Kidney (tissue), 14 donors: Measurements from ENCODE around the gene PRKN. TPM values are rescaled to one million over a fixed set of nuclear protein-coding genes. Genes with fewer than 3 reads are reported as not detected.
A peak's percentile ranks its signal among the peaks of the same experiment; 100 is the strongest.

Experiments used
- DNase-seq, 5 donors: peaks; one replicate each; pipeline ENCODE4 v3.0.0-alpha.2; 2013 to 2020
- FAIRE-seq: peaks from 2 replicates; lab custom pipeline; 2012; peaks lifted over from hg19 to GRCh38; lab: Jason Lieb, UNC
- H3K27ac ChIP-seq, 2 donors: one replicate each; pipeline ENCODE4 v1.7.0; 2013; ENCODE audit warnings: low read depth in 2 of 2, low read length in 2 of 2, inconsistent platforms in 1 of 2
- H3K27me3 ChIP-seq: one replicate; pipeline ENCODE4 v1.7.1; 2013; ENCODE audit warnings: low read length, inconsistent platforms; ENCODE audit not compliant: control insufficient read depth, insufficient read depth
- H3K36me3 ChIP-seq, 3 donors: one replicate each; pipeline versions ENCODE4 v1.7.0 to v1.7.1; 2013; ENCODE audit warnings: low read length in 3 of 3, control low read depth in 1 of 3, inconsistent platforms in 1 of 3; ENCODE audit not compliant: insufficient read depth in 3 of 3, control insufficient read depth in 2 of 3
- H3K4me1 ChIP-seq, 3 donors: one replicate each; pipeline versions ENCODE4 v1.7.0 to v1.7.1; 2013; ENCODE audit warnings: low read length in 3 of 3, inconsistent platforms in 1 of 3, low read depth in 1 of 3; ENCODE audit not compliant: control insufficient read depth in 2 of 3, insufficient read depth in 2 of 3
- H3K4me3 ChIP-seq, 3 donors: one replicate each; pipeline versions ENCODE4 v1.7.0 to v1.8.1; 2013; ENCODE audit warnings: low read length in 3 of 3, control low read depth in 1 of 3, inconsistent platforms in 1 of 3
- H3K9ac ChIP-seq, 3 donors: one replicate each; pipeline versions ENCODE4 v1.7.0 to v1.7.1; 2013; ENCODE audit warnings: low read length in 3 of 3, control low read depth in 1 of 3, inconsistent platforms in 1 of 3
- H3K9me3 ChIP-seq, 3 donors: one replicate each; pipeline versions ENCODE4 v1.7.0 to v1.7.1; 2013; ENCODE audit warnings: low read length in 3 of 3, control low read depth in 1 of 3, inconsistent platforms in 1 of 3; ENCODE audit not compliant: control insufficient read depth in 2 of 3, insufficient read depth in 1 of 3
- intact Hi-C: fragments of 100-400 bp; cut with DNase I; formaldehyde crosslinking; loops from one replicate; pipeline ENCODE4 v1.11.1; 2022
- polyA plus RNA-seq: library from polyadenylated mRNA; stranded (reverse); fragments of 350-450 nt; fragmentation: Illumina TruSeq; extraction: RNeasy Lipid Tissue Mini Kit (QIAGEN cat#74804); gene quantifications from one replicate; pipeline ENCODE4 v1.2.3, GENCODE V29; 2014; ENCODE audit warnings: low read depth, low replicate concordance; ENCODE audit not compliant: insufficient read depth
- total RNA-seq: library from RNA; stranded (reverse); fragmentation: NEBNext Ultra II Directional; extraction: Animal tissue kit (Norgen Biotek cat#: 25700); gene quantifications from one replicate; pipeline ENCODE4 v1.2.1, GENCODE V29; 2021
- TF ChIP-seq, protein P1 (sequence below): IDR thresholded peaks from 3 replicates; pipeline ENCODE4 v1.5.1; 2012; ENCODE audit warnings: mild to moderate bottlenecking, moderate library complexity, borderline replicate concordance; ENCODE audit not compliant: insufficient read depth; ENCODE audit errors: extremely low read depth
- donor health status: control.
- donor health status: control.
- donor health status: control.
- donor health status: control.
- donor health status: control.
- donor health status: DM: yes; HTN: yes; CAD: no.
- donor health status: Normal renal cell carcinoma (clear cell type).

Gene PRKN
- total and polyA plus RNA-seq, 2 donors from 2014 or later, result 8.6 to 10.4 TPM

DNA sequence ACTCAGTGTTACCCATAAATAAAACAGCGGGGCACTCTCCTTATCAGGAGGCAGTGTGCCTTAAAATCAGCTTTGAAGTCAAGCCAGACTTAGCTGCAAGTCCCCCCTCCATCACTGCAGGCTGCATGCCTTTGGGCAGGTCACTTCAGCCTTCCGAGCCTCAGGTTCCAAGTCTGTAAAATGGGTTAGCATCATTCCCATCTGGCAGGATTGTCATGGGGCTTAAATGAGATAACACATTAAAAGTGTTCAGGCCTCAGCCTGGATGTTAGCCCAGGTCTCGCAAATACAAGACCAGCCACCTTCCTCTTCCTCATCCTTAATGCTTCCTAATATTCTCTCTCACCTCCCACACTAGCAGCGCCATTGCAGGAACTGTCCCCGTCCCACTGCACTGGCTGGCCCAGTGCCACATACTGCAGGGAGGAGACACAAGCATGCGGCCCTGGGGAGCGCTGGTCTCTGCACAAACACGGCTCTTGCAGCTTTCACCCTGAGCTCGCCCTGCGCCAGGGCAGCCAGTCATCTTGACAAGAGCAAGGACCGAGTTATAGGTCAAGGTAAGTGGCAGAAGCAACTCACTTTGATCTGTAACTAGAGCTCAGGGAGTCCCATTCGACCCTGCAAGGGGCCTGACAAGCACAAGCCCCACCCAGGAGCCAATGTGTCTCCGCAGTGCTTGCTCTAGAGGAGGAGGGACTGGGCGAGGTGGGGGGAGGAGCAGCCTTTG lies 889.1 kb downstream of the PRKN start:
- FAIRE-seq, result no peak
- Histone ChIP-seq H3K9ac (no peak overlapping the region), H3K4me1 (no peaks in the 10 kb centered on the region), H3K4me3 (no peak overlapping the region), H3K36me3 (no peaks in the 10 kb centered on the region), H3K27ac (no peak overlapping the region), H3K27me3 (no peaks in the 10 kb centered on the region), H3K9me3 (no peaks in the 10 kb centered on the region)
- TF ChIP-seq, protein P1, sequence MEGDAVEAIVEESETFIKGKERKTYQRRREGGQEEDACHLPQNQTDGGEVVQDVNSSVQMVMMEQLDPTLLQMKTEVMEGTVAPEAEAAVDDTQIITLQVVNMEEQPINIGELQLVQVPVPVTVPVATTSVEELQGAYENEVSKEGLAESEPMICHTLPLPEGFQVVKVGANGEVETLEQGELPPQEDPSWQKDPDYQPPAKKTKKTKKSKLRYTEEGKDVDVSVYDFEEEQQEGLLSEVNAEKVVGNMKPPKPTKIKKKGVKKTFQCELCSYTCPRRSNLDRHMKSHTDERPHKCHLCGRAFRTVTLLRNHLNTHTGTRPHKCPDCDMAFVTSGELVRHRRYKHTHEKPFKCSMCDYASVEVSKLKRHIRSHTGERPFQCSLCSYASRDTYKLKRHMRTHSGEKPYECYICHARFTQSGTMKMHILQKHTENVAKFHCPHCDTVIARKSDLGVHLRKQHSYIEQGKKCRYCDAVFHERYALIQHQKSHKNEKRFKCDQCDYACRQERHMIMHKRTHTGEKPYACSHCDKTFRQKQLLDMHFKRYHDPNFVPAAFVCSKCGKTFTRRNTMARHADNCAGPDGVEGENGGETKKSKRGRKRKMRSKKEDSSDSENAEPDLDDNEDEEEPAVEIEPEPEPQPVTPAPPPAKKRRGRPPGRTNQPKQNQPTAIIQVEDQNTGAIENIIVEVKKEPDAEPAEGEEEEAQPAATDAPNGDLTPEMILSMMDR, result no peak
- DNase-seq, result peak in 4 of 5 donors; percentile 70 to 79 (median 76)
- intact Hi-C loops, result no loop called here

DNA sequence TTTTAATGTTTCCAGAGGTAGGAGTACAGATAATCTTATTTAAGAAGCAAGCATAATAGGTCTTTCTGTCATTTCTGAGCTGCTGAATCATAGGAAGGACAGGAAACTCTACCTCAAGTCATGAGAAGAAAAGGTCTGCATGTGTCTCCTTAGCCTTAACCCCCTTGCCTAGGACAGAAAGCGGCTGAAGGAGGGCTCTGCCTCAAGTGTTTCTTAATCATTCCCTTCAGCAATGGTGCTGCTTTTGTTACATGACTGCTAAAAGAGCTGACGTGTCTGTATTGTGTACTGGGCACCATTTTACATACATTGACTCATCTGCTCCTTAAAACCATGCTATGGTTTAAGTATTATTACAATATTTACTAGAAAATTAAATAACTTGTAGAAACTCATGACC lies 889.7 kb downstream of the PRKN start:
- no peak overlapping the region for H3K4me3 ChIP-seq
- no peak overlapping the region for H3K27ac ChIP-seq
- H3K36me3 ChIP-seq, result no peaks in the 10 kb centered on the region
- FAIRE-seq (no peak), DNase-seq (no peak)
- no peaks in the 10 kb centered on the region for H3K9me3 ChIP-seq
- intact Hi-C loops, result no loop called here
- no peak overlapping the region for H3K9ac ChIP-seq
- TF ChIP-seq, protein P1, result no peak
- H3K27me3 ChIP-seq, result no peaks in the 10 kb centered on the region
- H3K4me1 ChIP-seq, result no peaks in the 10 kb centered on the region

DNA sequence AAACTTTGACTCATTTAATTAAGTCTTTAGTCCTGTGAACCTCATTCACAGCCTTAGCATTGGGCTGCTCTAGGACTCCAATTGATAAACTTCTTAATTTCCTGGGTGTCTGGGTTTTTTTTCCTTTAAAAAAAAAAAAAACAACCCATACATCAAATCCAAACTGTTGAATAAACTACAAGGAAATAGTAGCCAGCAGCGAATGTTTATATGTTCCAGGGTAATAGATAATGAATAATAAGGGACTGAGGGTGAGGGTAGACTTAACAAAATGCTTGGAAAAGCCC lies 890.2 kb downstream of the PRKN start:
- DNase-seq (no peak), FAIRE-seq (no peak)
- Histone ChIP-seq H3K27ac (no peak overlapping the region), H3K27me3 (no peaks in the 10 kb centered on the region), H3K36me3 (no peaks in the 10 kb centered on the region), H3K4me1 (no peaks in the 10 kb centered on the region), H3K9ac (no peak overlapping the region), H3K9me3 (no peaks in the 10 kb centered on the region), H3K4me3 (no peak overlapping the region)
- TF ChIP-seq, protein P1, result no peak
- intact Hi-C loops, result no loop called here
